HG02970 (cell line): ENCODE measurements around the gene CDKL2.
A peak's percentile ranks its signal among the peaks of the same experiment; 100 is the strongest.
"Not testable (repeated sequence)": the region's sequence is repeated elsewhere in the genome, so short reads cannot be mapped to it uniquely, and the experiment has no call there.

Source experiments
- ATAC-seq: cut with Tn5 transposase; IDR thresholded peaks from one replicate; pipeline ENCODE4 v1.9.1; 2021; ENCODE audit warnings: mild to moderate bottlenecking, moderate library complexity, moderate number of reproducible peaks; ENCODE audit not compliant: unreplicated experiment, low FRiP score

CDKL2 gene

GRCh38 chr4:75630174-75630936 is at the start of gene CDKL2:
TSS of gene CDKL2 (minus strand) at chr4:75630528. CDS start at chr4:75625988, 4,540 bp downstream.
- peak; percentile 97 for ATAC-seq

- no peak for ATAC-seq
These were observed 48.6 kb upstream of the CDKL2 start for GRCh38 chr4:75678965-75679364.

GRCh38 chr4:75678473-75678872 is 48.1 kb upstream of the CDKL2 start:
- ATAC-seq: no peak

- no peak for ATAC-seq
These were observed 44.7 kb upstream of the CDKL2 start for GRCh38 chr4:75675004-75675531.

GRCh38 chr4:75673959-75674328 is 43.6 kb upstream of the CDKL2 start:
- ATAC-seq: no peak

GRCh38 chr4:75673027-75673958 is 43.0 kb upstream of the CDKL2 start, which contains the start of gene G3BP2:
TSS of gene G3BP2 (minus strand) at chr4:75673411. CDS start at chr4:75662025, 11,386 bp downstream.
- peak; percentile 93 for ATAC-seq

GRCh38 chr4:75672461-75673026 is 42.2 kb upstream of the CDKL2 start:
- peak; percentile 27 for ATAC-seq

- no peak for ATAC-seq
These were observed 41.6 kb upstream of the CDKL2 start for GRCh38 chr4:75671802-75672421.

- no peak for ATAC-seq
These were observed 38.3 kb upstream of the CDKL2 start for GRCh38 chr4:75668596-75668995.

- not testable (repeated sequence) for ATAC-seq
These were observed 37.3 kb upstream of the CDKL2 start for GRCh38 chr4:75667636-75668035.

- no peak for ATAC-seq
These were observed 36.0 kb upstream of the CDKL2 start for GRCh38 chr4:75666299-75666698.

GRCh38 chr4:75664604-75665003 is 34.3 kb upstream of the CDKL2 start:
- ATAC-seq: not testable (repeated sequence)

- ATAC-seq: no peak
These were observed 32.3 kb upstream of the CDKL2 start for GRCh38 chr4:75662626-75663025.

- ATAC-seq: no peak
These were observed 30.2 kb upstream of the CDKL2 start for GRCh38 chr4:75660491-75660890.

GRCh38 chr4:75659512-75660031 is 29.2 kb upstream of the CDKL2 start:
- no peak for ATAC-seq

GRCh38 chr4:75658876-75659275 is 28.5 kb upstream of the CDKL2 start:
- ATAC-seq: no peak

- ATAC-seq: no peak
These were observed 25.2 kb upstream of the CDKL2 start for GRCh38 chr4:75655562-75655961.

- no peak for ATAC-seq
These were observed 24.6 kb upstream of the CDKL2 start for GRCh38 chr4:75654905-75655304.

- ATAC-seq: no peak
These were observed 23.6 kb upstream of the CDKL2 start for GRCh38 chr4:75653845-75654503.

- ATAC-seq: no peak
These were observed 13.8 kb upstream of the CDKL2 start for GRCh38 chr4:75644095-75644494.
